Vagina (tissue), 2 donors: ENCODE results near the gene ROBO4.

Source experiments
- CTCF ChIP-seq, 3 experiments: fragments of 450-650 bp in 2 of 3; fragments of 200-600 bp in 1 of 3; sonication (generic) in 1 of 3; IDR thresholded peaks; one replicate each; pipeline ENCODE4 v1.5.1; 2017 to 2019; ENCODE audit warnings: antibody characterized with exemption in 3 of 3, mild to moderate bottlenecking in 2 of 3, moderate library complexity in 2 of 3
- POLR2A ChIP-seq, 2 donors: fragments of 450-650 bp; IDR thresholded peaks; one replicate each; pipeline ENCODE4 v1.6.1; 2017; ENCODE audit warnings: antibody characterized with exemption in 2 of 2, mild to moderate bottlenecking in 2 of 2, moderate library complexity in 2 of 2
- POLR2AphosphoS5 ChIP-seq, 2 donors: sonication (generic); formaldehyde crosslinking; IDR thresholded peaks; one replicate each; pipeline ENCODE4 v1.9.0; 2017; ENCODE audit warnings: antibody characterized with exemption in 2 of 2, mild to moderate bottlenecking in 2 of 2, low read depth in 1 of 2; ENCODE audit not compliant: insufficient read depth in 1 of 2

GRCh38 chr11:124945826-124946225, 48.2 kb upstream of the ROBO4 start:
- no peak for TF ChIP-seq CTCF (IDR thresholded peaks at IDR 0.05)
- no peak for TF ChIP-seq POLR2A (IDR thresholded peaks at IDR 0.05)
- no peak for TF ChIP-seq POLR2AphosphoS5 (IDR thresholded peaks at IDR 0.05; ENCODE audit: insufficient read depth in 1 of 2, low read depth in 1 of 2)
